ENCODE measurements around the gene NFKB2.

DNA sequence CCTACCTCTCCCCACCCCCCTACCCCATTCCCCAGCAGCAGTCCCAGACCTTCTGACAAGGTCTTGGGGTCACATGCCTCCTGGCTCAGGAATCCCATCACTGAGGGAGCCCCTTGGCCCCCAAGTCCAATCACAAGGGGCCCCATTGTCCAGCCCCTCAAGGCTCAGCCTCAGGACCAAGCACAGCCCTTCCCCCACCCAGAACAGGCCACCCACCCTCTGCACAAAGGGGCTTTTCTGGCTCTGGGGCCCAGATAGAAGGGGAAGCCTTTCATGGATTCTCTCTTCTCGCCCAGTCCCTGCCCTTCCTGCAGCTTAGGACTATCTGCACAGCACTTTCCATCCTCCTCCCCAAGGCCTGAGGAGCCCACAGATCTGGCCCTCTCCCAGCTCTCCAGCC is 29.9 kb downstream of the NFKB2 start:
- TF ChIP-seq ZNF274 (IDR thresholded peaks at IDR 0.05; ENCODE audit: low read depth, low read length) = no peak
- no peak for TF ChIP-seq YY1 (IDR thresholded peaks at IDR 0.05; ENCODE audit: insufficient read depth, insufficient read length)
